Stimulated activated naive CD4-positive, alpha-beta T cell treated with Interleukin-2 at 50 U/mL for 16 hours (primary cell): Measurements from ENCODE around the gene PITPNM3.

Experiments used
- DNase-seq: peaks from one replicate; lab custom pipeline; 2025; lab: John Stamatoyannopoulos, UW

The PITPNM3 gene

GRCh38 chr17:6551869-6552531 is 4.4 kb downstream of the PITPNM3 start:
- DNase-seq: no peak

- no peak for DNase-seq
Observed at GRCh38 chr17:6551356-6551755, 5.0 kb downstream of the PITPNM3 start.

- no peak for DNase-seq
Observed at GRCh38 chr17:6549384-6550036, 6.8 kb downstream of the PITPNM3 start.

- DNase-seq: no peak
Observed at GRCh38 chr17:6548578-6549330, 7.6 kb downstream of the PITPNM3 start.

GRCh38 chr17:6548034-6548433 is 8.3 kb downstream of the PITPNM3 start:
- DNase-seq: no peak

GRCh38 chr17:6547336-6547735 is 9.0 kb downstream of the PITPNM3 start:
- no peak for DNase-seq

- no peak for DNase-seq
Observed at GRCh38 chr17:6546069-6546718, 10.2 kb downstream of the PITPNM3 start.

- DNase-seq: no peak
Observed at GRCh38 chr17:6545291-6545690, 11.1 kb downstream of the PITPNM3 start.

- no peak for DNase-seq
Observed at GRCh38 chr17:6544011-6544370, 12.4 kb downstream of the PITPNM3 start.

- DNase-seq: no peak
Observed at GRCh38 chr17:6543079-6544010, 13.0 kb downstream of the PITPNM3 start.

GRCh38 chr17:6542577-6542976 is 13.8 kb downstream of the PITPNM3 start:
- DNase-seq: no peak

- DNase-seq: no peak
Observed at GRCh38 chr17:6541886-6542285, 14.5 kb downstream of the PITPNM3 start.

GRCh38 chr17:6539871-6540270 is 16.5 kb downstream of the PITPNM3 start:
- no peak for DNase-seq

GRCh38 chr17:6536566-6537065 is 19.7 kb downstream of the PITPNM3 start:
- DNase-seq: no peak

- no peak for DNase-seq
Observed at GRCh38 chr17:6536053-6536452, 20.3 kb downstream of the PITPNM3 start.

- DNase-seq: no peak
Observed at GRCh38 chr17:6534846-6535514, 21.4 kb downstream of the PITPNM3 start.

GRCh38 chr17:6532441-6532885 is 23.9 kb downstream of the PITPNM3 start:
- DNase-seq: no peak

- DNase-seq: no peak
Observed at GRCh38 chr17:6531575-6531974, 24.8 kb downstream of the PITPNM3 start.

- DNase-seq: no peak
Observed at GRCh38 chr17:6530324-6530920, 25.9 kb downstream of the PITPNM3 start.

GRCh38 chr17:6528557-6528956 is 27.8 kb downstream of the PITPNM3 start:
- no peak for DNase-seq
